GM23338 (cell line): ENCODE measurements around the gene GRIK2.

Source experiments
- CTCF ChIP-seq, 2 experiments: fragments of 200-600 bp in 1 of 2; sonication (generic) in 1 of 2; conservative IDR thresholded peaks; 2 replicates each; pipeline versions ENCODE4 v1.5.1 to v1.6.1; 2016 to 2017; ENCODE audit warnings: antibody characterized with exemption in 2 of 2, low read depth in 2 of 2, mild to moderate bottlenecking in 2 of 2, moderate library complexity in 1 of 2
- EZH2 ChIP-seq: fragments of 200-600 bp; sonication (generic); IDR thresholded peaks from one replicate; pipeline ENCODE4 v1.8.0; 2017; ENCODE audit warnings: antibody characterized with exemption, mild to moderate bottlenecking, low read depth; ENCODE audit not compliant: unreplicated experiment
- JUNB ChIP-seq: IDR thresholded peaks from one replicate; pipeline ENCODE4 v1.6.1; 2016; ENCODE audit warnings: antibody characterized with exemption; ENCODE audit not compliant: unreplicated experiment
- POLR2AphosphoS5 ChIP-seq: IDR thresholded peaks from 2 replicates; pipeline ENCODE4 v1.6.1; 2016; ENCODE audit warnings: antibody characterized with exemption, low read depth
- REST ChIP-seq: IDR thresholded peaks from one replicate; pipeline ENCODE4 v1.6.1; 2018; ENCODE audit warnings: antibody characterized with exemption; ENCODE audit not compliant: unreplicated experiment
- STAT1 ChIP-seq: IDR thresholded peaks from one replicate; pipeline ENCODE4 v1.6.1; 2016; ENCODE audit warnings: antibody characterized with exemption; ENCODE audit not compliant: unreplicated experiment
- ZNF331 ChIP-seq: fragments of 250-450 bp; sonication (Bioruptor Pico); IDR thresholded peaks from 2 replicates; pipeline ENCODE4 v1.5.0; 2020; ENCODE audit warnings: low read depth, mild to moderate bottlenecking, moderate library complexity

GRCh38 chr6:101818051-101818450 lies 424.5 kb downstream of the GRIK2 start:
- TF ChIP-seq ZNF331 (CRISPR knock-in tag) (no peak), CTCF (conservative IDR thresholded peaks at IDR 0.05; ENCODE audit: low read depth in 2 of 2) (no peak), POLR2AphosphoS5 (no peak), STAT1 (no peak), EZH2 (no peak), JUNB (no peak), REST (no peak)
